ENCODE data around the gene COL20A1.

COL20A1 gene

DNA sequence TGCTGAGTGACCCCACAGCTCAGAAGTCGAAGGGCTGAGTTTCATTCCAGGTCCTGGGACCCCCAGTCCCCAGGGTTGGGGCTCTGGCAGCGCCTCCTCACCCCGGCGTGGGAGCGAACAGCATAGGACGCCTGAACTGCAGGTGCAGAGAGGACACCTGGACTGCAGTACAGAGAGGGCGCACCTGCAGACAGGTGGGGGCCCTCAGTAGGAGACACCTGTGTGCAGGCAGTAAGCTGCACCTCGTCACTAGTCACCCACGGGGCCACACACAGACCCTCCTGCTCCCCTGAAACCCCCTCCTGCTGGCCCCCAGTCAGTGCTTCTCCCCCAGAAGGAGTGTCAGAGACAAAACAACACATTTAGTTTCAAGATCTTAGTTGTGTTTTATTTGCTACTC is 30.1 kb upstream of the COL20A1 start:
- TF ChIP-seq, protein P1, sequence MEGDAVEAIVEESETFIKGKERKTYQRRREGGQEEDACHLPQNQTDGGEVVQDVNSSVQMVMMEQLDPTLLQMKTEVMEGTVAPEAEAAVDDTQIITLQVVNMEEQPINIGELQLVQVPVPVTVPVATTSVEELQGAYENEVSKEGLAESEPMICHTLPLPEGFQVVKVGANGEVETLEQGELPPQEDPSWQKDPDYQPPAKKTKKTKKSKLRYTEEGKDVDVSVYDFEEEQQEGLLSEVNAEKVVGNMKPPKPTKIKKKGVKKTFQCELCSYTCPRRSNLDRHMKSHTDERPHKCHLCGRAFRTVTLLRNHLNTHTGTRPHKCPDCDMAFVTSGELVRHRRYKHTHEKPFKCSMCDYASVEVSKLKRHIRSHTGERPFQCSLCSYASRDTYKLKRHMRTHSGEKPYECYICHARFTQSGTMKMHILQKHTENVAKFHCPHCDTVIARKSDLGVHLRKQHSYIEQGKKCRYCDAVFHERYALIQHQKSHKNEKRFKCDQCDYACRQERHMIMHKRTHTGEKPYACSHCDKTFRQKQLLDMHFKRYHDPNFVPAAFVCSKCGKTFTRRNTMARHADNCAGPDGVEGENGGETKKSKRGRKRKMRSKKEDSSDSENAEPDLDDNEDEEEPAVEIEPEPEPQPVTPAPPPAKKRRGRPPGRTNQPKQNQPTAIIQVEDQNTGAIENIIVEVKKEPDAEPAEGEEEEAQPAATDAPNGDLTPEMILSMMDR (IDR thresholded peaks at IDR 0.05), result no peak

DNA sequence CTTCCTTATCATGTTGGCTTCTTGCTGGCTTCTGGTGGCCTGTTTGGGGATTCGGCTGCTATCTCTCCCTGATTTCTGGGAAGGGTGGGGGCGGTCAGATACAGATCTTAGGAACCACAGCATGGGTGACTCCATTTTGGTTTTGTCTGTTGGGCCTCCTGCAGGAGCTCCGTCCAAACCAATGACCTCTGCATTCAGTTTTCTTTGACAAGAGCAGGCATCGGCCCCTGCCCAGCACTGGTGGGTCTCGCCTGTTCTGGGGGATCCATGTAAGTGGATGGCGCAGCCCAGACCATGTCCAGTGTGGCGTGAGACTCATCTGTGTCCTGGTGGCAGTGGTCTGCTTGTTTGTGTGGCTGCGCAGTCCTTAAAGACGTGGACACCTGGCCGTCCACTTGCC is 29.0 kb upstream of the COL20A1 start:
- TF ChIP-seq, protein P1 (IDR thresholded peaks at IDR 0.05), result no peak

- TF ChIP-seq, protein P1 (IDR thresholded peaks at IDR 0.05), result no peak
Measured at GRCh38 chr20:63264519-63264918, 28.5 kb upstream of the COL20A1 start.

DNA sequence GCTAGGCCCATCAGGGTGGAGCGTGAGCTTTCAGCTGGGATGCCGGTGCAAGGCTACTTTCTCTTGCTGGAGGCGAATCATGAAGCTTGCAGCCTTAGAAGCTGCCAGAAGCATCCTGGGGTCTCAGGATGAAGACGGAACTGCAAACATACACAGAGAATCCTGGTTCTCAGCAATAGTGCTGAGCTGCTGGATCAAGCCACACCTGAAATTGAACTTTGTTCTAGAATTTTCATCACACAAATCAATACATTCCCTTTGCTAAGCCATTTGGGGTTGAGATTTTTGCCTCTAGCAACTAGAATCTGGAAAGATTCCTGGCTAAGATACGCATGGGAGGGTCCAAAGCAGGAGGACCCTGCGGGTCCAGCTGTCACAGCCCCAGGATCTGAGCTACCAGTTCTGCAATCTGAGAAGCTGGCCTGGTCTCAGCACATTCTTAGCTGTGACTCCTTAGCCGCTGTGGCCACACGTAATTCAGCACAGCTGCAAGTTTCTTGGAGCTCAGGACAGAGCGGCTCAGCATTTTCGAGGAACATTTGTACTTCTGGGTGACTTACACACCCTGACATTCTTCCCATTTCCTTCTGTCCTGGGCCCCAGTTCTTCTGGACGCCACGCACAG is 27.0 kb upstream of the COL20A1 start:
- TF ChIP-seq, protein P1 (IDR thresholded peaks at IDR 0.05), result no peak

DNA sequence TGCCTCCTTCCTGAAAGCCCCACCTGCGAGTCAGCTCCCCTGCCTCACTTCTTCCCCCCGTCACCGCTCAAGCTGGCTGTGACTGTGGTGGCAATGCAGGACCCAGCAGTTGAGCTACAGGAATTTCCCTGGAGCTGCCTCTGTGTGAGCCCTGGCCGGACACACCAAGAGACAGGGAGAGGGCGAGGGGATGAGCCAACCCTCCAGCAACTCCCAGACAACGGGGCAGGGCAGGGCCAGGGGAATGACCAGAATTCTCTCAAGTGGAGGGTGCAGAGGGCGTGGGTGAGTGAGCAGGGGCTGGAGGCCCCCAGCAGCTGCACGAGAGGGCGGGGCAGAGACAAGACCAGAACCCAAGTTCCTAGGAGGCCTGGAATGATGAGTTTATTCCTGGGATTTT is 25.3 kb upstream of the COL20A1 start:
- TF ChIP-seq, protein P1 (IDR thresholded peaks at IDR 0.05), result no peak

GRCh38 chr20:63268256-63268655 is 24.7 kb upstream of the COL20A1 start:
- TF ChIP-seq, protein P1 (IDR thresholded peaks at IDR 0.05), result no peak

- TF ChIP-seq, protein P1 (IDR thresholded peaks at IDR 0.05), result no peak
Measured at GRCh38 chr20:63268671-63269439, 24.1 kb upstream of the COL20A1 start.
